Bronchial epithelial cell (primary cell): ENCODE data around the gene GMDS. TPM values are rescaled to one million over a fixed set of nuclear protein-coding genes. Genes with fewer than 3 reads are reported as not detected.

Experiments
- DNase-seq: peaks from one replicate; pipeline ENCODE4 v3.0.0-alpha.2; 2010; ENCODE audit warnings: low read depth
- FAIRE-seq: peaks from 2 replicates; lab custom pipeline; 2011; peaks lifted over from hg19 to GRCh38; lab: Jason Lieb, UNC
- H3K27me3 ChIP-seq: 2 replicates; pipeline ENCODE4 v1.5.1; 2011; ENCODE audit warnings: low read length; ENCODE audit not compliant: control insufficient read depth, insufficient read depth
- H3K36me3 ChIP-seq: 2 replicates; pipeline ENCODE4 v1.5.1; 2011; ENCODE audit warnings: low read length; ENCODE audit not compliant: control insufficient read depth, insufficient read depth
- H3K4me3 ChIP-seq: 2 replicates; pipeline ENCODE4 v1.5.1; 2011; ENCODE audit warnings: mild to moderate bottlenecking, low read depth, low read length, control low read depth
- total RNA-seq: library from RNA; depleted of rRNA; stranded (reverse); fragments of >200 nt; gene quantifications from 2 replicates; pipeline ENCODE4 v1.2.1, GENCODE V29; 2014
- TF ChIP-seq, protein P1 (sequence below): IDR thresholded peaks from 2 replicates; pipeline ENCODE4 v1.5.1; 2011; ENCODE audit warnings: mild to moderate bottlenecking, moderate library complexity, low read length, control low read depth, inconsistent platforms; ENCODE audit not compliant: insufficient read depth, severe bottlenecking

Gene GMDS
- total RNA-seq, 1 donor from 2014 or later: 8.2 TPM

DNA sequence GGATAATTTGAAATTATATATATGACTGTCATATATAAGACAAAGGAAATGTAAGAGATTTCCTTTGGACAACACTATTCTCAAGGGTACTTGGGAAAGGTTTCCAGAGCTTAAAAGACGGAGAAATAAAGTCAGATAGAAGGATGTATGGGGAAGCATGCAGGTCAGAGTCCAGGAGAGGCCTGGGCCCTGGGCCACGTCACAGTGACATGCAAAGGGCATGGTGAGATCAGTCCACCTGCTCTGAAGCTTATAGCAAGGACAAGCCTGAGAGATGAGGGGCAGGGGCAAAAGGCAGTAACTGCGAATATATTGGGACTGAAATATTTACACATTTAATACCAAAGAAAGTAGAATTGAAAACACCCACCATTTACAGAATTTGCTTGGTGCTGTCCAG is 24.6 kb upstream of the GMDS start:
- Histone ChIP-seq H3K4me3 (no peak overlapping the region), H3K36me3 (no peaks in the 10 kb centered on the region), H3K27me3 (no peaks in the 10 kb centered on the region)
- TF ChIP-seq, protein P1, sequence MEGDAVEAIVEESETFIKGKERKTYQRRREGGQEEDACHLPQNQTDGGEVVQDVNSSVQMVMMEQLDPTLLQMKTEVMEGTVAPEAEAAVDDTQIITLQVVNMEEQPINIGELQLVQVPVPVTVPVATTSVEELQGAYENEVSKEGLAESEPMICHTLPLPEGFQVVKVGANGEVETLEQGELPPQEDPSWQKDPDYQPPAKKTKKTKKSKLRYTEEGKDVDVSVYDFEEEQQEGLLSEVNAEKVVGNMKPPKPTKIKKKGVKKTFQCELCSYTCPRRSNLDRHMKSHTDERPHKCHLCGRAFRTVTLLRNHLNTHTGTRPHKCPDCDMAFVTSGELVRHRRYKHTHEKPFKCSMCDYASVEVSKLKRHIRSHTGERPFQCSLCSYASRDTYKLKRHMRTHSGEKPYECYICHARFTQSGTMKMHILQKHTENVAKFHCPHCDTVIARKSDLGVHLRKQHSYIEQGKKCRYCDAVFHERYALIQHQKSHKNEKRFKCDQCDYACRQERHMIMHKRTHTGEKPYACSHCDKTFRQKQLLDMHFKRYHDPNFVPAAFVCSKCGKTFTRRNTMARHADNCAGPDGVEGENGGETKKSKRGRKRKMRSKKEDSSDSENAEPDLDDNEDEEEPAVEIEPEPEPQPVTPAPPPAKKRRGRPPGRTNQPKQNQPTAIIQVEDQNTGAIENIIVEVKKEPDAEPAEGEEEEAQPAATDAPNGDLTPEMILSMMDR: no peak
- FAIRE-seq (no peak), DNase-seq (no peak)

DNA sequence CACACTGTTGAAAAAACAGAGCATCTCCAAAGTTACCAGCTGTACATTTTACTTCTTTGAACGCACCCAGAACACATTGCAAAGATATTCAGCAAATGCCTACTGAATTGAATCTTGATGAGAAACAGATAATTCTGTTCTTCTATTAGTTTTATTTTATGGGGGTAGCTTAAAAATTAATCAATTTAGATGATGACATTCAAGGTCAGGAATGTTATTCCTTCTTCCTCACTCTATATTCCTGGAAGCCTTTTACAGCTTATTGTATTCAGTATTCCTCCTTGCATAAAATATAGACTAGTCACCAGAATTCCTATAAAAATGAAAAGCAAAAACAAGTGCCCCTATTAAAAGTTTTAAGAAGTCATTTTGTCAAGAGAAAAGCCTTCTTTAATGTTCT is 21.4 kb upstream of the GMDS start:
- H3K4me3 ChIP-seq: no peak overlapping the region
- no peaks in the 10 kb centered on the region for H3K27me3 ChIP-seq
- TF ChIP-seq, protein P1: no peak
- DNase-seq (no peak), FAIRE-seq (no peak)
- no peaks in the 10 kb centered on the region for H3K36me3 ChIP-seq

DNA sequence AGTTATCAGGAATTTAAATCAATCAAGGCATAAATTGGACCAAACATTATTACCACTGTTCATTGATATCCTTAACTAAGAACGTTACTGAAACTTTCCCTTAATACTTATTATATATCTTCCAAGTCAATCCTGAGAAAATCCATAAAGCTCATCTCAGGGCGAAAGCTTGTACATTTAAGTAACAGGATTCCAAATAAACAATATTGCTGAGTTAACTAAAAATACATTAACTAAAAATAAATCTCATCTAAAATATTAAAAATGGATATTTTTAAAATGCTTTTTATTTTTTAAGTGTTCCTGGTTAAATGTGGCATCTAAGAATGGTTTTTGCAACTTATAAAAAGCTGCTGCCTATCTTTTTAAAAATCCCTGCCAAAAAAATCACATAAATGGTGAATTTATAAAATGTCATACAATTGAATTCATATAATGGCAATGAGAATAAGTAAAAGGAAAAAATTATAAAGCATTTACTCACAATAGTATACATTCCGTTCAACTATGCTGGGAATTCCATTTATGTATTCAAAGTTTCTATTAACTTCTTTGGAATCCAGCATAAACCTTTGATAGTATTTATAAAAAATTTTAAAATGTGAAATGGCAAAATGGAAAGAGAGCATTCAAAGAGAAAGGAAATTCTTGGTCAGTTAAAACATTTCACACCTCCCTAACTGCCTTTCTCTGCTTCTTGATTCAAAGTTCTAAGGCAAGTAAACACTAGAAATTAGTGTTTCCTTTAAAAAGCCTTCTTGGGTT is 20.8 kb upstream of the GMDS start:
- FAIRE-seq (no peak), DNase-seq (no peak)
- no peak overlapping the region for H3K4me3 ChIP-seq
- no peaks in the 10 kb centered on the region for H3K27me3 ChIP-seq
- no peaks in the 10 kb centered on the region for H3K36me3 ChIP-seq
- TF ChIP-seq, protein P1: no peak

DNA sequence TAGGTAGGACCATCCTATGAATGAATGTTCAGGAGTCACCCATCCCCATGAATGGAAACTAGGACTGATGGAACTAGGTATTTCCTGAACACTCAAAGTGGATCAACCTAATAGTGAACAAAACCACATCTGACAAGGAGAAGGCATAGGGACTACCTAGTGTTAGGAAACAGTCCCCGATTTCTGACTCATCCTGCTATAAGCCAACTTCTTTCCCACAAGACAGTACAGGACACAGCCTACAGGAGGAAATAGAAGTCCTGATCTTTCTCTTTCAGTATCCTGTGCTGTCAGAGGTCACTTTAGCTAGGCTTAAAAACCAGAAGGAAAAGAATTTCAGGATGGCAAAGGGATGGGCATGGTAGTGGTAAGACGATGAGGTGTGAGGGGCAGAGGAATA is 19.5 kb upstream of the GMDS start:
- FAIRE-seq (no peak), DNase-seq (peak; percentile 88)
- TF ChIP-seq, protein P1: no peak
- Histone ChIP-seq H3K36me3 (no peaks in the 10 kb centered on the region), H3K4me3 (no peak overlapping the region), H3K27me3 (no peaks in the 10 kb centered on the region)

DNA sequence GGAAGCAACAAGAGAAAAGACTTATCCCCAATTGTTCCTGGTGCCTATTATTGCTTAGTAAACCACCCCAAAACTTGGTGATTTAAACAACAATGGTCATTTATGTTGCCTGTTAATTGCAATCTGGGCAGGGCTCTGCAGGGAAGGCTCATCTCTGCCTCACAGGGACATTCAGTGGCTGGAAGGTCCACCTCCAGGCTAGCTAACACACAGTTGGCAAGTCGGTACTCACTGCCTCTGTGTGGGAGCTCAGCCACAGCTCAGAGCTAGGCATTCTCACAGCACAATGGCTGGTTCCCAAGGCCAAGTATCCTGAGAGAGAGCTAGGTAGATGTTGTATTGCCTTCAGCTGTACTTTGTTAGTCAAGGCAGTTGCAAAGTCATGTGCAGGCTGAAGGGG is 18.5 kb upstream of the GMDS start:
- Histone ChIP-seq H3K36me3 (no peaks in the 10 kb centered on the region), H3K27me3 (no peaks in the 10 kb centered on the region), H3K4me3 (no peak overlapping the region)
- DNase-seq (no peak), FAIRE-seq (no peak)
- TF ChIP-seq, protein P1: no peak

DNA sequence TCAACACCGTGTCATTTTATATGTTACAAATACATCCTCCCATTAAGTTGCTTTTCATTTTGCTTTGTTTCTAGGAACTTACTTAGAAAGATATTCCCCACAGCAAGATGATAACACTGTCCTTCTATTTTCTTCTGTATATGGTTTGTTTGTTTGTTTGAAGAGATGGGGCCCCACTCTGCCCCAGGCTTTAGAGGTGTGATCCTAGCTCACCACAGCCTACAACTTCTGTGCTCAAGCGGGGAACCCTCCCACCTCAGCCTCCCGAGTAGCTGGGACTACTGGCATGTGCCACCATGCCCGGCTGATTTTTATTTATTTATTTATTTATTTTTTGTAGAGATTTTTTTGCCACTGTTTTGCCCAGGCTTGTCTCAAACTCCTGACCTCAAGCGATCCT is 14.2 kb upstream of the GMDS start:
- Histone ChIP-seq H3K27me3 (no peaks in the 10 kb centered on the region), H3K36me3 (no peaks in the 10 kb centered on the region), H3K4me3 (no peak overlapping the region)
- FAIRE-seq (no peak), DNase-seq (no peak)
- TF ChIP-seq, protein P1: no peak
